ENCODE results near the gene DHX29.

Gene DHX29

DNA sequence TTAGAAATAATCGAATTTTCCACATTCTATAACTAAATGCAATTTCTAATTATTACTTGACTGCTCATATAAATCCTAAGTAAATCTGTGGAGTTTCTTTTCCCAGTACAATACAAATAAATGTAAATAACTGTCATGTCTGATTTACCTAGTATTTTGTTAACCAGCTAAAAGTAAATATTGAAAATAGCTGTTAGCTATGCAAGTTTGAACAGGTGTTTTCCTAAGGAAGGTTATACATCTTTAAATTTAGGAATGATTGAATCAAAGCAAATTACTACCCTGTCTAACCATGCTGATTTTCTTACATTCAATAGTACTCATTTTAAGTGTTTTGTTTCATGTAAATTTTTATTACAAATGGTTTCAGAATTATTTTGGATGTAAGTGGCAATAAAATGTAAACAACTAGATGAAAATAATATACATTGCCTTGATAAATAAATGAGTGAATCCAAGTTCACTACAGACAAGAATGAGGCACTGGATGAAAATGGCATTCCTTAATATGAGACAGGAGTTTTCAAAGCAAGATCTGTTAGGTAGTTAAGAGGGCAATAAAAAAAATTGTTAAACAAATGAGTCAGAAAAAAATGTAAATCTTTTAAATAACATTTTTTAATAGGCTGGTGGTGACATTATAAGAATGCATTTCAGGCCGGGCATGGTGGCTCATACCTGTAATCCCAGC lies 96.2 kb downstream of the DHX29 start:
- no peak for DNase-seq (ENCODE audit: low read depth, low spot score)

All from astrocyte of the hippocampus (primary cell).